Measurements from ENCODE around the gene C4BPB. TPM values are rescaled to one million over a fixed set of nuclear protein-coding genes. Genes with fewer than 3 reads are reported as not detected.

Gene C4BPB
- polyA plus RNA-seq, 1 experiment = not detected

- Histone ChIP-seq H3K27ac (ENCODE audit: low read depth, low read length) (no peak overlapping the region), H3K4me3 (ENCODE audit: low read depth, low read length) (no peak overlapping the region), H3K9me3 (ENCODE audit: control insufficient read depth, insufficient read depth, low read length) (no peaks in the 10 kb centered on the region), H3K27me3 (ENCODE audit: control insufficient read depth, insufficient read depth, low read length) (peaks cover 4% of the 10 kb centered on the region)
- POLR2A ChIA-PET = no interaction called here
- no peak for DNase-seq (ENCODE audit: low read depth, low spot score)
- CTCF ChIA-PET = interaction anchor here (0.9 to 2.6 kb wide), 5 partner anchors 27 to 328 kb away, joined by 3 to 15 read pairs (median 3); no protein-coding TSS in a partner anchor
- no peak for TF ChIP-seq CTCF (IDR thresholded peaks at IDR 0.05; ENCODE audit: low read depth, low read length)
These were observed 11.6 kb upstream of the C4BPB start for GRCh38 chr1:207077012-207077411.

- TF ChIP-seq CTCF (IDR thresholded peaks at IDR 0.05; ENCODE audit: low read depth, low read length) = peak; percentile 95
- peaks cover 7% of the 10 kb centered on the region for H3K27me3 ChIP-seq (ENCODE audit: control insufficient read depth, insufficient read depth, low read length)
- peak; percentile 54 for DNase-seq (ENCODE audit: low read depth, low spot score)
- H3K4me3 ChIP-seq (ENCODE audit: low read depth, low read length) = no peak overlapping the region
- POLR2A ChIA-PET = no interaction called here
- no peaks in the 10 kb centered on the region for H3K9me3 ChIP-seq (ENCODE audit: control insufficient read depth, insufficient read depth, low read length)
- CTCF ChIA-PET = interaction anchor here (0.8 to 7.5 kb wide), 12 partner anchors 9 to 328 kb away, joined by 3 to 83 read pairs (median 6); partner anchors contain the start of genes C4BPA, PFKFB2 and YOD1
- H3K27ac ChIP-seq (ENCODE audit: low read depth, low read length) = no peak overlapping the region
These were observed 10.9 kb upstream of the C4BPB start for GRCh38 chr1:207077470-207078377.

GRCh38 chr1:207078578-207079132 is 10.0 kb upstream of the C4BPB start:
- Histone ChIP-seq H3K27ac (ENCODE audit: low read depth, low read length) (no peak overlapping the region), H3K9me3 (ENCODE audit: control insufficient read depth, insufficient read depth, low read length) (no peaks in the 10 kb centered on the region), H3K4me3 (ENCODE audit: low read depth, low read length) (no peak overlapping the region), H3K27me3 (ENCODE audit: control insufficient read depth, insufficient read depth, low read length) (peaks cover 7% of the 10 kb centered on the region)
- no peak for TF ChIP-seq CTCF (IDR thresholded peaks at IDR 0.05; ENCODE audit: low read depth, low read length)
- ChIA-PET CTCF (interaction anchor here (0.7 to 7.5 kb wide), 12 partner anchors 10 to 327 kb away, joined by 3 to 83 read pairs (median 4); partner anchors contain the start of genes C4BPA, PFKFB2 and YOD1), POLR2A (no interaction called here)
- no peak for DNase-seq (ENCODE audit: low read depth, low spot score)

GRCh38 chr1:207079706-207080241 is 8.9 kb upstream of the C4BPB start:
- CTCF ChIA-PET = interaction anchor here (1.1 to 7.5 kb wide), 5 partner anchors 8 to 326 kb away, joined by 3 to 83 read pairs (median 4); no protein-coding TSS in a partner anchor

More at GRCh38 chr1:207079706-207080241, 8.9 kb upstream of the C4BPB start:
- Histone ChIP-seq H3K9me3 (ENCODE audit: control insufficient read depth, insufficient read depth, low read length) (no peaks in the 10 kb centered on the region), H3K27me3 (ENCODE audit: control insufficient read depth, insufficient read depth, low read length) (peaks cover 7% of the 10 kb centered on the region), H3K4me3 (ENCODE audit: low read depth, low read length) (no peak overlapping the region), H3K27ac (ENCODE audit: low read depth, low read length) (no peak overlapping the region)
- TF ChIP-seq CTCF (IDR thresholded peaks at IDR 0.05; ENCODE audit: low read depth, low read length) = no peak
- POLR2A ChIA-PET = no interaction called here
- DNase-seq (ENCODE audit: low read depth, low spot score) = no peak

Data from AG04450 (cell line).